ENCODE measurements around the gene APOO. TPM values are rescaled to one million over a fixed set of nuclear protein-coding genes. Genes with fewer than 3 reads are reported as not detected.

APOO gene
- polyA plus RNA-seq, 1 donor (not counting 4 experiments of a cell fraction or from before 2014, with no cell fraction given), result 22.7 TPM

- FAIRE-seq, result no peak
- H3K9ac ChIP-seq (ENCODE audit: control insufficient read depth, extremely low read depth, insufficient read depth, low read length), result no peak overlapping the region
- no peaks in the 10 kb centered on the region for H3K9me1 ChIP-seq (ENCODE audit: control insufficient read depth, extremely low read depth, insufficient read depth, low read length)
- no peak overlapping the region for H3K4me2 ChIP-seq (ENCODE audit: control insufficient read depth, extremely low read depth, insufficient read depth, low read depth, low read length)
- TF ChIP-seq CTCF (optimal IDR thresholded peaks at IDR 0.05 in 1 of 3, IDR thresholded peaks at IDR 0.05 in 1 of 3, conservative IDR thresholded peaks at IDR 0.05 in 1 of 3; ENCODE audit: extremely low read depth in 1 of 3, insufficient read depth in 2 of 3, low read length in 3 of 3), result no peak
- TF ChIP-seq EZH2 (IDR thresholded peaks at IDR 0.05; ENCODE audit: low read length), result no peak
- no peaks in the 10 kb centered on the region for H3K36me3 ChIP-seq (ENCODE audit: control insufficient read depth in 2 of 2, extremely low read depth in 1 of 2, insufficient read depth in 2 of 2, low read length in 2 of 2)
- H4K20me1 ChIP-seq (ENCODE audit: control insufficient read depth, extremely low read depth, insufficient read depth, low read length), result no peaks in the 10 kb centered on the region
- peaks cover 20% of the 10 kb centered on the region for H3K4me1 ChIP-seq (ENCODE audit: control insufficient read depth, extremely low read depth, insufficient read depth, low read length)
- H3K4me3 ChIP-seq (ENCODE audit: control insufficient read depth in 2 of 3, extremely low read depth in 1 of 3, insufficient read depth in 2 of 3, low read depth in 1 of 3, low read length in 3 of 3), result no peak overlapping the region
- H3K27me3 ChIP-seq (ENCODE audit: control insufficient read depth, extremely low read depth, insufficient read depth, low read length), result no peaks in the 10 kb centered on the region
- dilution Hi-C loops (cut with MboI; ENCODE audit: extremely low pct_ligation_motif_present, low sequenced_read_pairs), result no loop called here
- no peaks in the 10 kb centered on the region for H3K9me3 ChIP-seq (ENCODE audit: control insufficient read depth, low read depth, low read length)
- no peak for DNase-seq (ENCODE audit: low read depth, low spot score)
- no peak overlapping the region for H2AFZ ChIP-seq (ENCODE audit: control insufficient read depth, low read length)
- no peak overlapping the region for H3K27ac ChIP-seq (ENCODE audit: control insufficient read depth, insufficient read depth, low read length)
- no peaks in the 10 kb centered on the region for H3K79me2 ChIP-seq (ENCODE audit: control insufficient read depth, insufficient read depth, low read length)
These were observed 19.8 kb downstream of the APOO start for GRCh38 chrX:23887918-23888317.

- FAIRE-seq, result no peak
- no peak for DNase-seq (ENCODE audit: low read depth, low spot score)
- Histone ChIP-seq H3K36me3 (ENCODE audit: control insufficient read depth in 2 of 2, extremely low read depth in 1 of 2, insufficient read depth in 2 of 2, low read length in 2 of 2) (no peaks in the 10 kb centered on the region), H3K79me2 (ENCODE audit: control insufficient read depth, insufficient read depth, low read length) (no peaks in the 10 kb centered on the region), H3K27ac (ENCODE audit: control insufficient read depth, insufficient read depth, low read length) (no peak overlapping the region), H2AFZ (ENCODE audit: control insufficient read depth, low read length) (no peak overlapping the region), H3K4me2 (ENCODE audit: control insufficient read depth, extremely low read depth, insufficient read depth, low read depth, low read length) (no peak overlapping the region), H3K27me3 (ENCODE audit: control insufficient read depth, extremely low read depth, insufficient read depth, low read length) (no peaks in the 10 kb centered on the region), H4K20me1 (ENCODE audit: control insufficient read depth, extremely low read depth, insufficient read depth, low read length) (no peaks in the 10 kb centered on the region), H3K9me3 (ENCODE audit: control insufficient read depth, low read depth, low read length) (no peaks in the 10 kb centered on the region), H3K4me1 (ENCODE audit: control insufficient read depth, extremely low read depth, insufficient read depth, low read length) (peaks cover 21% of the 10 kb centered on the region), H3K9me1 (ENCODE audit: control insufficient read depth, extremely low read depth, insufficient read depth, low read length) (no peaks in the 10 kb centered on the region), H3K9ac (ENCODE audit: control insufficient read depth, extremely low read depth, insufficient read depth, low read length) (no peak overlapping the region), H3K4me3 (ENCODE audit: control insufficient read depth in 2 of 3, extremely low read depth in 1 of 3, insufficient read depth in 2 of 3, low read depth in 1 of 3, low read length in 3 of 3) (no peak overlapping the region)
- dilution Hi-C loops (cut with MboI; ENCODE audit: extremely low pct_ligation_motif_present, low sequenced_read_pairs), result no loop called here
- TF ChIP-seq EZH2 (IDR thresholded peaks at IDR 0.05; ENCODE audit: low read length) (no peak), CTCF (optimal IDR thresholded peaks at IDR 0.05 in 1 of 3, IDR thresholded peaks at IDR 0.05 in 1 of 3, conservative IDR thresholded peaks at IDR 0.05 in 1 of 3; ENCODE audit: extremely low read depth in 1 of 3, insufficient read depth in 2 of 3, low read length in 3 of 3) (no peak)
These were observed 20.3 kb downstream of the APOO start for GRCh38 chrX:23887451-23887850.
